ENCODE results near the gene GPX7.
"Not testable (repeated sequence)": the region's sequence is repeated elsewhere in the genome, so short reads cannot be mapped to it uniquely, and the experiment has no call there.

GPX7 gene

GRCh38 chr1:52601991-52602855, at the start of gene GPX7:
TSS of gene GPX7 (plus strand) at chr1:52602371. CDS start at chr1:52602410, 39 bp downstream.
- DNase-seq: peak in 1 of 2 experiments; percentile 24

- DNase-seq: peak; percentile 64 to 78
Observed at GRCh38 chr1:52552505-52553361, 49.4 kb upstream of the GPX7 start, which contains the start of gene TUT4. TSS of gene TUT4 (minus strand) at chr1:52553092. CDS start at chr1:52526280, 26,812 bp downstream.

GRCh38 chr1:52553362-52554266, 48.6 kb upstream of the GPX7 start:
- peak; percentile 43 to 78 for DNase-seq

GRCh38 chr1:52554267-52554640, 47.9 kb upstream of the GPX7 start:
- no peak for DNase-seq

- no peak for DNase-seq
Observed at GRCh38 chr1:52554756-52555155, 47.4 kb upstream of the GPX7 start.

GRCh38 chr1:52556641-52557360, 45.4 kb upstream of the GPX7 start:
- no peak for DNase-seq

GRCh38 chr1:52558941-52559340, 43.2 kb upstream of the GPX7 start:
- no peak for DNase-seq

- no peak for DNase-seq
Observed at GRCh38 chr1:52559875-52560274, 42.3 kb upstream of the GPX7 start.

- DNase-seq: no peak
Observed at GRCh38 chr1:52562766-52563165, 39.4 kb upstream of the GPX7 start.

- no peak for DNase-seq
Observed at GRCh38 chr1:52567943-52568342, 34.2 kb upstream of the GPX7 start.

- no peak for DNase-seq
Observed at GRCh38 chr1:52569449-52570210, 32.5 kb upstream of the GPX7 start.

GRCh38 chr1:52571783-52572182, 30.4 kb upstream of the GPX7 start:
- no peak for DNase-seq

GRCh38 chr1:52572387-52572786, 29.8 kb upstream of the GPX7 start:
- DNase-seq: no peak

GRCh38 chr1:52574594-52574993, 27.6 kb upstream of the GPX7 start:
- no peak for DNase-seq

GRCh38 chr1:52576074-52576473, 26.1 kb upstream of the GPX7 start:
- no peak for DNase-seq

GRCh38 chr1:52578066-52578465, 24.1 kb upstream of the GPX7 start:
- DNase-seq: not testable (repeated sequence)

GRCh38 chr1:52579415-52579814, 22.8 kb upstream of the GPX7 start:
- no peak for DNase-seq

GRCh38 chr1:52580283-52580682, 21.9 kb upstream of the GPX7 start:
- DNase-seq: no peak

GRCh38 chr1:52582116-52582696, 20.0 kb upstream of the GPX7 start:
- no peak for DNase-seq

GRCh38 chr1:52585474-52585873, 16.7 kb upstream of the GPX7 start:
- no peak for DNase-seq

GRCh38 chr1:52588027-52588426, 14.1 kb upstream of the GPX7 start:
- no peak for DNase-seq

Measured in NCI-H524 (cell line).